ENCODE data around the gene CFAP57.

DNA sequence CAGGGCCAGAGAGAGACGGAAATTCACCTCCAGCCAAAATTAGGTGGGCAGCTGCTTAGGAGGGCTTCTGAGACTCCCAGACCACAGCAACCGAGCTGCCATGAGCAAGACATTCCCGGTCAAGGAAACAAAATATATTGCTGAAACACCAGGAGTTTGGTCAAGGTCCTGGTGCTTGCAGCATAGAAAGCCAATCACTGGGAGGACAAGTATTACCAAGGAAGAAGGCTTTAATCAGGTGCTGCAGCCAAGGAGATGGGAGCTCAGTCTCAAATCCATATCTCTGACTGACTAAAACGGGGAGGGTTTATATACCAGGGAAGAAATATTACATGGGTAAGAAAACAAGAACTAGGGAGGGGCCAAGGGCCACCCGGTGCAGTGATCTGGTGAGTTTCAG is 78.9 kb downstream of the CFAP57 start:
- no peak for TF ChIP-seq POLR2AphosphoS5 (IDR thresholded peaks at IDR 0.05)
- TF ChIP-seq, protein P1, sequence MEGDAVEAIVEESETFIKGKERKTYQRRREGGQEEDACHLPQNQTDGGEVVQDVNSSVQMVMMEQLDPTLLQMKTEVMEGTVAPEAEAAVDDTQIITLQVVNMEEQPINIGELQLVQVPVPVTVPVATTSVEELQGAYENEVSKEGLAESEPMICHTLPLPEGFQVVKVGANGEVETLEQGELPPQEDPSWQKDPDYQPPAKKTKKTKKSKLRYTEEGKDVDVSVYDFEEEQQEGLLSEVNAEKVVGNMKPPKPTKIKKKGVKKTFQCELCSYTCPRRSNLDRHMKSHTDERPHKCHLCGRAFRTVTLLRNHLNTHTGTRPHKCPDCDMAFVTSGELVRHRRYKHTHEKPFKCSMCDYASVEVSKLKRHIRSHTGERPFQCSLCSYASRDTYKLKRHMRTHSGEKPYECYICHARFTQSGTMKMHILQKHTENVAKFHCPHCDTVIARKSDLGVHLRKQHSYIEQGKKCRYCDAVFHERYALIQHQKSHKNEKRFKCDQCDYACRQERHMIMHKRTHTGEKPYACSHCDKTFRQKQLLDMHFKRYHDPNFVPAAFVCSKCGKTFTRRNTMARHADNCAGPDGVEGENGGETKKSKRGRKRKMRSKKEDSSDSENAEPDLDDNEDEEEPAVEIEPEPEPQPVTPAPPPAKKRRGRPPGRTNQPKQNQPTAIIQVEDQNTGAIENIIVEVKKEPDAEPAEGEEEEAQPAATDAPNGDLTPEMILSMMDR (IDR thresholded peaks at IDR 0.05; ENCODE audit: poor library complexity, severe bottlenecking), result no peak
- no peak for TF ChIP-seq EZH2 (IDR thresholded peaks at IDR 0.05; ENCODE audit: borderline replicate concordance, insufficient read depth, low read length, poor library complexity, severe bottlenecking)
- TF ChIP-seq EP300 (conservative IDR thresholded peaks at IDR 0.05; ENCODE audit: poor library complexity, severe bottlenecking), result no peak
- no peak for TF ChIP-seq RAD21 (conservative IDR thresholded peaks at IDR 0.05)

Data from neural cell (in vitro differentiated cells).